ENCODE data around the gene SRSF1.
"Not testable (repeated sequence)": the region's sequence is repeated elsewhere in the genome, so short reads cannot be mapped to it uniquely, and the experiment has no call there.

SRSF1 gene

GRCh38 chr17:57990037-57990436 is 17.0 kb downstream of the SRSF1 start:
- DNase-seq (ENCODE audit: low read depth in 3 of 3) = no peak

DNA sequence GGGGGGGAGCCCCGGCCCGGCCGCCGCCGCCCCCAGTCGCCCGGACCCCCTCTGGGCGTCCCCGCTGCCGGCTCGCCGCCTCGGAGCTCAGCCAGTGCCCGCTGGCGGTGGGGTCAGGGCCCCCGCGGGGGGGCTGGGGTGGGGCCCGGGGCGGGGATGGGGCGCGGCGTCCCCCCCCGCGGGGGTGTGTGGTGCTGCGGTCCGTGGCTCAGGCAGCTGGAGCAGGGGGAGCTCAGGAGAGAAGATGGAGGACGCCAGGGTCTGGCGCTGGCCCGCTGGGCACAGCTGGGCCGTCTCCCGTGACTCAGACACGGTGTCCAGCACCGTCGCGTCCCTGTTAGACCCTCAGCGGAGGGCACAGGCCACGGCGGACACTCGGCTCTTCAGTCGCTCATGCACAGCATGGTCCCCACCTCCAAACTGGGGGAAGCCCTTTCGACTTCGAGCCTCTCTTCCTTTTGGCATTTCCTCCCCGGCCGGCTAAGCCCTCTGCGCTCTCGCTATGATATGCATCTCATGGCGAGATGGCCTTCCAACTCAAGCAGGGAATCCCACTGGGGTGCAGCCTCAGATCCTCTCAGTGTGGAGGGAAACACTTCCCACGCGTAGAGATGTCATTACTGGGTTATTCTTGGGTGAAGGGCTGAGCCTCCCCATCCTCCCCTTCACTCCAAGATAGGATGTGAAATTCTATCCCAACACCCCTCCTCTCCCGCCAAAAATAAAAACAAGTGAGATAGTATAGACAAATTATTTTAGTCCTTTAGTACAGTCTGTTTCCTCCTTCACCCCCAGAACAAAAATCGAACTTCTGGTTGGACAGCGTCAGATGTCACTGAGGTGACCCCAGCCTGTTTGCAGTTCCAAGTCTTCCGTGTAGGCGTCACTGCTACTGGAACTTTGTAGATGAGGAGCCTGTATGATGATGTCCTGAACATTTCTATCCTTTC is 18.5 kb downstream of the SRSF1 start:
- DNase-seq (ENCODE audit: low read depth in 3 of 3) = peak in 2 of 3 experiments; percentile 41 to 67

- DNase-seq (ENCODE audit: low read depth in 3 of 3) = peak; percentile 16 to 63 (median 47)
These were observed 19.3 kb downstream of the SRSF1 start, which contains the start of gene VEZF1 for GRCh38 chr17:57987581-57988300. Gene VEZF1 (minus strand): TSS chr17:57988254. CDS start chr17:57988111, 143 bp downstream.

DNA sequence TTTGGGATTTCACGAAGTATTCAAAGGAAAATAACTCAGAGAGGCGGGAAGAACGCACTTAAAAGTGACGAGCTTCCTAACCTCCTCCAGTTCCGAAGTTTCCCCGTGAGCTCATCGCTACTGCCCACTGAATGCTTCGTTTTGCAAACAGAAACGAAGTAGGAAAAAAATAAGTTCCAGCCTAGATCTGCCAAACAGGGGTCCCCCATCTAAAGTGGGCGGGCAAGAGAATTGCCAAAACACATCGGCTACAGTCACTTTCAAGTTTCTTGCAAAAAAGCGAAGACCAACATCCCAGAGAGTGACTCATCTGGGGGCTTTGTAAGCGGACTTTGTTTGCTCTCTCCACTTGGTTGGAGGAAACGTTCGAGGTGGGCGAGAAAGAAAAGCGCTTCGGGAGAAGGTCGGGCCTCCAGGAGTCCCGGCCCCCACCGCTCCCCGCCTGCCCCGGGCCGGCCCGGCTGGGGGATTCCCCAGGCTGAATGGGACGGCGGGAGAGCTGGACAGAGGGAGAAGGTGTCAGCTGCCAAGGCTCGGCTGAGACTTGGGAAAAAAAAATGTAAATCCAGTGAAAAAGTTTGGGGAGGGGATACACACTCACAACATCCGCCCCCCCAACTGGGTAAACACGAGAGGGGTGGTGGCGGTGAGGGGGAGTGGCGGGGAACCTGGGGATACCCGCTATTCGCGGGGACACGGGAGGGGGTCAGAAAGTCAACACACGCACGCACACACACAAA is 20.0 kb downstream of the SRSF1 start:
- DNase-seq (ENCODE audit: low read depth in 3 of 3) = peak in 2 of 3 experiments; percentile 5 to 11

GRCh38 chr17:57985675-57985974 is 21.4 kb downstream of the SRSF1 start:
- no peak for DNase-seq (ENCODE audit: low read depth in 3 of 3)

- DNase-seq (ENCODE audit: low read depth in 3 of 3) = no peak
These were observed 21.9 kb downstream of the SRSF1 start for GRCh38 chr17:57984936-57985674.

DNA sequence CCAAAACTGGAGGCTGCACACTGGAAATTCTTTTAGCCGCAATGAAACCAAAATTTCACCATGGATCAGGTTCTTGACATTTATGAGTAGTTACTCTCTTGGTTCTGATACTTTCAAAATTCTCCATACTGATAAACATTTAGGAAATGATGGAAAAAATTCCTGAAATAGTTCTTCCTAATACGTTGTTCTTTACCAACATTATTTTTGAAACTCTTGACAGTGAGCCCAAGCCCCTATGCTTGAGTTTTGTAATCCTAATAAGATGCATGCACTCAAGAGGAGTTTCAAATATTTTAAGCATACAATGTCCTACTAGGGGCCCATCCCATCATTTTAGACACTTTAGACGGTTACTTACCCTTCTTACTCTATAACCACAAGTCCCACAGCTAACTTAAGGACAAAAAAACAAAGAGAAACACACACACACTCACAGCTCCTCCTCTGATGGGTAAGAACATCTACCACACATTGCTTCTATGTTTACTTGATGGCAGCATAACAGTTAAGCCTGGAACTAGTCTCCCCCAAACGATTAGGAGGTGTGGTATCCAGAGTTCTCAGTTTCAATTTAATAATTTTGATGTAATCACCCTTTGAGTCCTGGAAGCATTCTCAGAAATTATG is 22.7 kb downstream of the SRSF1 start:
- DNase-seq (ENCODE audit: low read depth in 3 of 3) = no peak

DNA sequence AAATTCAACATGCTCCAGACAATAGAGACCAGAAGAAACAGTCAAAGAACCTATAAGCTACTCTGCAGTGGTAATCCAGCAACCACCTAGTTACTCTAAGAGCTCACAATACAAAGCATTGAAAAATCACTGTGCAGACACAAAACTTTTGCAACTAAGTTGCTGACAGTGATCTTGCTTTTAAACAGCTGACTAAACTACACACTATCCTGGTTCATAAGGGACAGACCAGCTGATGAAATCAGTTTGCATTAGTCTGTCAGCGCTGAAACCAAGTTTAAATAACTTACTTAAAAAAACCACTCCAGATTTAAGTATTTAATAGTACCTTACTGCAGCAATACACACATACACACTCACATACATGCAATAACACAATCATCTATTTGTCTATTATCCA is 23.6 kb downstream of the SRSF1 start:
- no peak for DNase-seq (ENCODE audit: low read depth in 3 of 3)

DNA sequence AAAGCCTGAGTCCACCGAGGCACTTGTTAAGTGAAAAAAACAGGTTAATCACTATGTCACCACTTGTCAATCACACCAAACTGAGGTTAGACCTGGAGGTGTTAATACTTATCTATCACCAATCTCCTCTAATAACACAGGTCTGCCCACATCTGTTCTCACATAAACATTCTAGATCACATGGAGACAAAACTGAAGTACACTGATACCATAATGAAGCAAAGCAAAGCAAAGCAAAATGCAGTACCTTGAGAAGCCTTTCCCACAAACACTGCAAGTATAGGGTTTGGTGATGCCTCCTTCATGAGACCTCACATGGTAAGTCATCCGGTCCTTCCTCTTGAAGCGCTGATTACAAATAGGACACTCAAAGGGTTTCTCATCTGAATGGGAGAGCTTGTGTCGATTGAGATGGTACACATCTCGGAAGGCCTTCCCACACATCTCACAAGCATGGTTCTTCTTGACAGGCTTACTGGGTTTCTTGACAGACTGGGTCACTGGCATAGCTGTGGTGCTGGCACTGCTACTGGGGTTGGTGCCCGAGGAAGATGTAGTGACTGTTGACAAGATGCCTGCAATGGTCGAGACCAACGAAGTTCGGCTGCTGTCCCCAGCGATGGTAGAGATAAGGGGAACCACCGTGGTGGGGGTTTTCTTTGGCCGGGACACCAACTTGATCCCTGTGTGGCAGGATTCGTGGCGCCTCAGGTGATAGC is 24.4 kb downstream of the SRSF1 start:
- DNase-seq (ENCODE audit: low read depth in 3 of 3) = no peak

DNA sequence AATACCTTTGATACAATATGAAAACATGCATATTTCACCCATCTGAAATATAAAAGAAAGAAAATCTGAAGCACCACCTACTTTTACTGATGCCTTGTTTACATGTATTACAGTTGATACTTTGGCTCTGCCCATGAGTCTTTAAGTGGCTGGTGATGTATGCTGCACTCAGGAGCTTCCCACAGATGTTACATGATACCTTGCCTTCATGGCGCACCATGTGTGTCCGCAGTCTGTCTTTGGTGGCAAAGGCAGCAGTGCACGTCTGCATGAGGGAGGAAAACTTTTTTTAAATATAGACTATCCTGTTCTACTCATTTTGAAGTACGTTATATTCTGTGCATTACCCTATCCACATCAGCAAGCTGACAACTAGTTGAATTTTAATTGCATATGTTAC is 26.5 kb downstream of the SRSF1 start:
- no peak for DNase-seq (ENCODE audit: low read depth in 3 of 3)

GRCh38 chr17:57979076-57979475 is 28.0 kb downstream of the SRSF1 start:
- no peak for DNase-seq (ENCODE audit: low read depth in 3 of 3)

DNA sequence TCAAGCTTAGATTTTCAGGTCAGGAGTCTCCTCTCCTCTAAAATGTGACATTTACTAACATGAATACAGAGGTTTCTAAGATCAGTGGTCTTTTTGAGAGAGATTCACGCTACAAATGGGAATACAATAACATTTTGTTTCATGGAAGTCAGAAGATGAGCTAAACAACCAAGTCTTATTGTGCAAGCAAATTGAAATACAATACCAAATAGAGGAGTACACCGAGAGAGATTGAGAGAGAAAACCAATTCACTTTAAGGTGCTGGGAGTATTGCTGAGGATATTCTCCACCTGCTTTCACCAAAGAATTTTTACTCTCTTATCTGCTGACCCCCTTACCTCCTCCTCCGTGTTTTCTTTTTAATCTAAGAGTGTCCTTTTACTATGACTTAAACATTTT is 30.5 kb downstream of the SRSF1 start:
- DNase-seq (ENCODE audit: low read depth in 3 of 3) = no peak

DNA sequence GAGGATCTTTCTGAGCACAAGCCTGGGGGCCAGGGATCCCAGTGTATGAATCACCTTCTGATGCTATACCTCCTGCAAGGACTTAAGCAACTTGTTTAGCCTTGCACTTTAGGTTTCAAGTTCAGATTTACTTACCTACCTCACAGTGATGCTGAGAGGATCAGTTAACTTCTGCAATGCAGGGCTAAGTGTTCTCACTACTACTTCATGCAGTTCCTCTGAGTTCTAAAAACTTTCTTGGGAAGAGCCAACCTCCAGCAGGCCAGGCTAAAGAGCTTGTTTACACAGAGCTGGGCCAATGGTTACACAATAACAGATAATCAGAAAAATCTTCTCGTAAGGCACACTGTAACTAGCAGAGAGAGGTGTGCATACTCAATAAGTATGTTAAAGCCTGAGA is 32.0 kb downstream of the SRSF1 start:
- DNase-seq (ENCODE audit: low read depth in 3 of 3) = no peak

DNA sequence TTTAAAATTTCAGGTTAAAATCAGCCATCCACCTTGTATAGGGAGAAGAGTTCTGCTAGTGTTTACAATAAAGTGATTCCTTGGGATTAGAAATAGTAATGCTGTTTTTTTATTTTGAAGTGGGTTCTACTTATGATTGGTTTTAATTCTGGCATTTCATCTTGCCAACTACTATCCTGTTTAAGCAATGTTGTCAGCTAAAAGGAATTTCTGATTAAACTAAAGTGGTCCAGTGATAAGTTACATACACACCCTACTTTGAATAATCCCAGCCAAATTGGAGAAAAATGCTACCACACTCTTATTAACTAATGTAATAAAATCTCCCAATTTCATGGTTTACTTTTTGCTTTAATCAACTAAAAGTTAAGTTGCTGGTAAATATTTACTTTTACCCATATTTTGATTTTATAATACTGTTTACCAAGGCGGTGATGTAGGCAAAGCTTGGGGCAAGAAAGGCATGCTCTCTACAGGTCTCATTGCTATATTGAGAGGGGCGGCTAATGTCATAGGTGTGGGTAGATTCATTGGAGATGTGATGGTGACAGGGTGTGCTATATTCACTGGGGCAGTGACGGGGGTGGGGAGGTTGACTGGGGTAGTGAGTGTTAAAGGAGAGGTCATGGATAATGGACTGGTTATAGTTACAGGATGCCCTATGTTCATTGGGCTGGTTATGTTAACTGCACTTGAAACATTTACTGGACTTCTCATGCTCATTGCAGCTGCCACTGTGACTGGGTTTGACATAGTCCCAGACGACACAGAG is 32.8 kb downstream of the SRSF1 start:
- not testable (repeated sequence) for DNase-seq (ENCODE audit: low read depth in 3 of 3)

DNA sequence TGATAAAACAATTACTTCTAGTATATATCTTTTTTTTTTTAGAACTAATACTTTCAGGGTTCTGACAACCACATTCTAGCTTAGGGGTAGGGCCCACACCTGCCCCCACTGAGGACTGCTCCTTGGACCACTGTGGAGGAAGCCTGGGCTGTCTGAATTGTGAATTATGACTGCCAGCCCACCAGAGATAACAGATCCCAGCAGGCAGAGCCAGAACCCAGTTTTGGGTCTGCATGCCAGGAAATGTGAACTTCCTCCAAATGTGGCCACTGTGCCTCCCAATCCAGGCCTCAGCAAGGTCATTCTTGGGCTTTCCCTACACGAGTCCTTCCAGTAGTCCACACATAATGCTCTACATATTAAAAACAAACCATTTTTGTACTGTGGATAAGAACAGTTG is 34.9 kb downstream of the SRSF1 start:
- DNase-seq (ENCODE audit: low read depth in 3 of 3) = no peak

GRCh38 chr17:57971572-57971971 is 35.5 kb downstream of the SRSF1 start:
- no peak for DNase-seq (ENCODE audit: low read depth in 3 of 3)

DNA sequence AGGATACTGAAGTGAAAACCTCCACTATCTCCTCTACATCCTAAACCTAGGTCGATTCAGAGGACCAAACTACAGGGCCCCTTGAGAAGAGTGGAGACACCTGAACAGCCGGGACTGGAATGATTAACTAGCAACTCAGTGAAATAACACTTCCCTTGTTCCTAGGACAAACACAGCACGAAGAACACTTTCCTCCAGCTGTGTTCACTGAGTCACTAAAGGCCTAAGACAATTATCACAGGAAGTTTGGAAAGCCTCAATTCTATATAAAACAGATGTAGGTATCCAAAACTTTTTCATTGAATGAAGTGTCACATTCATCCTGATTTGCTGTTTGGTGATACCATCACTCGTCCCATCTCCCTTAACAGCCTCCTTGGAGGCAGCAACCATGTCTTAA is 36.3 kb downstream of the SRSF1 start:
- DNase-seq (ENCODE audit: low read depth in 3 of 3) = no peak

DNA sequence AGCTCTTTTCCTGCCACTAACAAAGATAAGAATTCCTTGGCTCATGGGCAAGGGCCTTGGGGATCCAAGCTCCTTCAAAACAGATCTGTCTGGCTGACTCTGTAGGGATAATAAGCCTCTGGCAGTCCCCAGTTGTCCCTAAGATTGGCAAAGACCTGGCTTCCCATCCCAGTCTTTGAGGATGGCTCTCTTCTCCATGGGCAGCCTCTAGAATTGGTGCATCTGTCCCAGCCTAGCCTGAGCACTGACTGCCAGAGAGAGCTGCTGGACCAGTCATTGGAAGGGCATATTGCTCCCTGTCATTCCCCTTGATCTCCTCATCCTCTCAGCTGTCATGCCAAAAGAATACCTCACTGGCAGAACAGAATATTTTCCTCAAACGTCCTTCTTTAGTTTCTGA is 38.6 kb downstream of the SRSF1 start:
- DNase-seq (ENCODE audit: low read depth in 3 of 3) = no peak

DNA sequence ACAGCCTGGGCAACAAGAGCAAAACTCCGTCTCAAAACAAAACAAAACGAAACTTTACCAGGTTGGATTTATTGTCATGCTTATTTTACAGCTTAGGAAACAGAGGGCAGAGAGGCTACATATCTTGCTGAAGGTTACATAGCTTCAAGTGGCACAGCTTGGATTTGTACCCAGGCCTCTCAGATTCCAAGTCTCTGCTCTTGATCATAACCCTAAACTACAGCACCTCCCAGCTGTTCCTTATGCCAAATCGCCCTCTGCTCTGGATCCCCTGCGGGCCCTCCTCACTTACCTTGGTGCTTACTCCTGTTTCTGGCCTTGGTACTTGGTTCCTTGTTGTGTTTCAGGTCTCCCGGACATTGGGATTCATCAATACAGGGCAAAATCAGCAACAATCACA is 40.2 kb downstream of the SRSF1 start:
- no peak for DNase-seq (ENCODE audit: low read depth in 3 of 3)

DNA sequence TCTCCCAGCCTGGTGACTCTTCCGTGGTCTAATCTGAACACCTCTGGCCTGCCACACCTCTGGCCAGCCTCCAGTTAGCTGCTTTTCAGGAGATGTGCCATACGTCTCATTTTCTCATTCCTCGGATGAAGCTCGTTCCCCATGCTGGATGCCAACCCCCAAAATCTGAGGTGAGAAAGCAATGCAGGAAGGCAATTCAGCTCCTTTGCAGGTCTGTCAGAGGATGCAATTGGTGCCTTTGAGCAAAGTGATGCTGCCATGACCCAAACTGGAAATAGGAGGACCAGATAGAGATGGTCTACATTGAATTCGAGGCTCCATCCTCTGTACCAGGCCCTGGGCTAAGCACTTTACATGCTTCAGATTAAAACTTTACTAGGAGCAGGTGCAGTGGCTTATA is 40.8 kb downstream of the SRSF1 start:
- DNase-seq (ENCODE audit: low read depth in 3 of 3) = no peak

All from stimulated activated CD4-positive, alpha-beta T cell treated with anti-CD3 and anti-CD28 coated beads, TNF-alpha, amount 100 ng/mL, for 4 hours (primary cell).